Endometrial microvascular endothelial cells (primary cell): ENCODE data around the gene CYB561D2. TPM values are rescaled to one million over a fixed set of nuclear protein-coding genes. Genes with fewer than 3 reads are reported as not detected.

Source experiments
- total RNA-seq: library from RNA; depleted of rRNA; stranded (reverse); fragments of >200 nt; gene quantifications from one replicate; pipeline ENCODE4 v1.2.3, GENCODE V29; 2015; ENCODE audit errors: inconsistent ontology term

CYB561D2 gene
- total RNA-seq, 1 donor from 2014 or later, result 40.8 TPM

Other genes with a start within 250 kb of the CYB561D2 start
- 263 TPM for gene SEMA3F, start 195.5 kb upstream of the CYB561D2 start, total RNA-seq
- not detected for gene GNAT1, start 159.3 kb upstream of the CYB561D2 start, total RNA-seq
- gene SLC38A3, start 145.6 kb upstream of the CYB561D2 start, total RNA-seq, result not detected
- gene GNAI2, start 114.7 kb upstream of the CYB561D2 start, total RNA-seq, result 611 TPM
- gene SEMA3B, start 81.7 kb upstream of the CYB561D2 start, total RNA-seq, result 0.19 TPM
- not detected for gene LSMEM2, start 71.8 kb upstream of the CYB561D2 start, total RNA-seq
- gene IFRD2, start 58.4 kb upstream of the CYB561D2 start, total RNA-seq, result 188 TPM
- gene HYAL3, start 51.5 kb upstream of the CYB561D2 start, total RNA-seq, result 7.3 TPM
- 11.2 TPM for gene NAA80, start 51.5 kb upstream of the CYB561D2 start, total RNA-seq
- 10.3 TPM for gene HYAL1, start 47.3 kb upstream of the CYB561D2 start, total RNA-seq
- 432 TPM for gene HYAL2, start 28.1 kb upstream of the CYB561D2 start, total RNA-seq
- gene TUSC2, start 22.6 kb upstream of the CYB561D2 start, total RNA-seq, result 40.9 TPM
- 24.7 TPM for gene RASSF1, start 10.0 kb upstream of the CYB561D2 start, total RNA-seq
- gene ZMYND10, start 5.1 kb upstream of the CYB561D2 start, total RNA-seq, result not detected
- gene NPRL2, start 87 bp upstream of the CYB561D2 start, total RNA-seq, result 13.6 TPM
- 83.0 TPM for gene TMEM115, start 8.7 kb downstream of the CYB561D2 start, total RNA-seq
- gene CACNA2D2, start 152.8 kb downstream of the CYB561D2 start, total RNA-seq, result not detected
- gene C3orf18, start 216.9 kb downstream of the CYB561D2 start, total RNA-seq, result 0.56 TPM
- 14.7 TPM for gene HEMK1, start 218.7 kb downstream of the CYB561D2 start, total RNA-seq